Muscle layer of duodenum (tissue), 2 donors: ENCODE measurements around the gene PKHD1.

Source experiments
- H3K27ac ChIP-seq: one replicate; pipeline ENCODE4 v1.7.0; 2013; ENCODE audit warnings: mild to moderate bottlenecking, low read length
- H3K27me3 ChIP-seq: one replicate; pipeline ENCODE4 v1.7.0; 2013; ENCODE audit warnings: low read depth, mild to moderate bottlenecking, control low read depth, low read length
- H3K36me3 ChIP-seq, 2 donors: one replicate each; pipeline ENCODE4 v1.7.0; 2013; ENCODE audit warnings: low read length in 2 of 2, control low read depth in 1 of 2, mild to moderate bottlenecking in 1 of 2; ENCODE audit not compliant: insufficient read depth in 2 of 2, control insufficient read depth in 1 of 2
- H3K4me1 ChIP-seq, 2 donors: one replicate each; pipeline ENCODE4 v1.7.0; 2013; ENCODE audit warnings: low read length in 2 of 2, mild to moderate bottlenecking in 2 of 2, control low read depth in 1 of 2, moderate library complexity in 1 of 2; ENCODE audit not compliant: insufficient read depth in 2 of 2, control insufficient read depth in 1 of 2
- H3K4me3 ChIP-seq, 2 donors: one replicate each; pipeline ENCODE4 v1.7.0; 2013; ENCODE audit warnings: low read length in 2 of 2, low read depth in 1 of 2, mild to moderate bottlenecking in 1 of 2
- H3K9me3 ChIP-seq, 2 donors: one replicate each; pipeline ENCODE4 v1.7.0; 2013; ENCODE audit warnings: low read length in 2 of 2, control low read depth in 1 of 2, mild to moderate bottlenecking in 1 of 2; ENCODE audit not compliant: control insufficient read depth in 1 of 2
- donor health status: healthy.

Gene PKHD1

DNA sequence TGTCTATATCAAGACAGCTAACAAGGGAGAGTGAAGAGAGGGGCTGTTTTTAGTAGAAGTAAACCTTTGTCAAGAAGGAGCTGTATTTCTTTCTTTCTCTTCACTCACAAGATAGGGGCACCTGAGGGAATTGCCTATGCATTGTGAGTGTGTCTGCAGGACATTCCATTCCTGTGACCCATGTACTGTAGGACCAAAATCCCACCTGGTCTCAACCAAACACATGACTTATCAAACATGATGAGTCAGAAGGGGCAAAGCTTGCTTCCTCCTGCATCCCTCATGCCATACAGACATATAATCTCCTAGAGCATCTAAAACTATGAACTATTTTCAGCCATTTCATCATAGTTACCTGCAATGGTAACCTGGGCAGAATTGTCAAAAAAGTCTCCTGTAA lies 21.8 kb downstream of the PKHD1 start:
- Histone ChIP-seq H3K36me3 (no peaks in the 10 kb centered on the region), H3K4me1 (no peaks in the 10 kb centered on the region), H3K27me3 (no peaks in the 10 kb centered on the region), H3K9me3 (no peaks in the 10 kb centered on the region), H3K4me3 (no peak overlapping the region), H3K27ac (no peak overlapping the region)

DNA sequence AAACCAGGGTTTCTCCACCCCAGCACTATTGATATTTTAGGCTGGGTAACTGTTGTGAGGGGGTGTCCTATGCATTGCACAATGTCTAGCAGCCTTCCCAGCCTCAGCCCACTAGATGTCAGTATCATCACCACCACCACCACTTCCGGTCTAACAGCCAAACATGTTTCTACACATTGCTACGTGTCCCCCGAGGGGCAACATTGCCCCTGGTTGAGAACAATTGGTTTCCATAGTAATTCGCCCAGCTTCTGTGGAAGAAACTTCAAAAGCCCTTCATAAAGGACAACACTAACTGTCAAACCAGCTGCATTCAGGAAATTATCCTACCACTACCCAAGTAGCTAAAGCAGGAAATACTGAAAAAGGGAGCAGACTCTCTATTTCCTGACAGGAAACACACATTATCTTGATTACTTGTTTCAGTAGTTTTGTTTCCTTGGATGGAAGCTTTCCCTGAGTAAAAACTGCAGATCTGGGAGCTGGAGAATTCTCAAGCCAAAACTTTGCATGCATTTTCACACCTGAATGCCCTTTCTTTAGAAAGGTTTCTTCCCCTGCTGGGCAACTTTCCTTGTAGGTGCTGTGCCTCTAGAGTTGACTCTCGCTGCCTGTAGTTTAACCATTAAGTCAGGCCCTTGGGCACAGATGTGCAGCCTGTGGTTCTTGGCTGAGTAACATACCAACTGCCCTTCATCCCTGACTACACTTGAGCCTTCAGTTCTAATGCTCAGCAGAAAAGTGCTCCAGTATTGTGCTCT lies 23.6 kb downstream of the PKHD1 start:
- H3K27ac ChIP-seq = no peak overlapping the region

DNA sequence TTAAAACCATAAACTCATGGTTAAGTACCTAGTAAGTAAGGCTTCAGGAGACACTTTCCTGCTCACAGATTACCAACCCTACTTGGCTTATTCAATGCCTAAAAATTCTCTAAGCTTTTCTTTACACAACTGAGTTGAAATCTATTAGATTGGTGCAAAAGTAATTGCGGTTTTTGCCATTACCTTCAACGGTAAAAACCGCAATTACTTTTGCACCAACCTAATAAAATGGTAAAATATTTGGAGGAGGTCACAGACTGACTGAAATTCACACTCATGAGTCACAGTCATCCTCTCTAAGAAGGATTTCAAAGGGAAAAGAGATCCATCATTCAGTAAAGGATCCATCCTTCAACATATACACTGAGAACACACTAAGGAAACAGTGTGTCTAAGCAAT lies 25.9 kb downstream of the PKHD1 start:
- no peaks in the 10 kb centered on the region for H3K27me3 ChIP-seq
- no peaks in the 10 kb centered on the region for H3K9me3 ChIP-seq
- no peaks in the 10 kb centered on the region for H3K36me3 ChIP-seq
- no peak overlapping the region for H3K27ac ChIP-seq
- H3K4me1 ChIP-seq = no peaks in the 10 kb centered on the region
- no peak overlapping the region for H3K4me3 ChIP-seq

More for the DNA sequence above, 23.6 kb downstream of the PKHD1 start:
- no peaks in the 10 kb centered on the region for H3K4me1 ChIP-seq
- H3K4me3 ChIP-seq = no peak overlapping the region
- no peaks in the 10 kb centered on the region for H3K9me3 ChIP-seq
- H3K27me3 ChIP-seq = no peaks in the 10 kb centered on the region
- H3K36me3 ChIP-seq = no peaks in the 10 kb centered on the region

DNA sequence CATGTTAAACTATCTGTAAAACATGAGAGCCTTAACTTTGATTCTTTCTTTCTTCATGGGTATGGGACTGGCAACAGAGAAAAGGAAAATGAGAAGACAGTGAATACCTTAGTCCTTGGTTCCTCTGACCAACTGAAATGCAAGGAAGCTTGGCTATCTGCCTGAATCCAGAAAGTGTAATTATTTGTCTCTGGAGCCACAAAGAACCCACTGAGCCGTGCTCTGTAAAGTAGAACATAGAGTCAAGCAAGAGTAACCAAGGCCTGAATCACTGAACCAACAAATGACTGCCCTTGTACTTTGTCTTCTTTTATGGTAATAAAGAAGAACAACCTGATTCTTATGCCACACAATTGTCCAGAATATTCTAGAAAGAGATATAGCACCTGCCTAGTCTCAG lies 27.6 kb downstream of the PKHD1 start:
- no peak overlapping the region for H3K4me3 ChIP-seq
- H3K4me1 ChIP-seq = no peaks in the 10 kb centered on the region
- no peaks in the 10 kb centered on the region for H3K9me3 ChIP-seq
- no peak overlapping the region for H3K27ac ChIP-seq
- H3K36me3 ChIP-seq = no peaks in the 10 kb centered on the region
- H3K27me3 ChIP-seq = no peaks in the 10 kb centered on the region

DNA sequence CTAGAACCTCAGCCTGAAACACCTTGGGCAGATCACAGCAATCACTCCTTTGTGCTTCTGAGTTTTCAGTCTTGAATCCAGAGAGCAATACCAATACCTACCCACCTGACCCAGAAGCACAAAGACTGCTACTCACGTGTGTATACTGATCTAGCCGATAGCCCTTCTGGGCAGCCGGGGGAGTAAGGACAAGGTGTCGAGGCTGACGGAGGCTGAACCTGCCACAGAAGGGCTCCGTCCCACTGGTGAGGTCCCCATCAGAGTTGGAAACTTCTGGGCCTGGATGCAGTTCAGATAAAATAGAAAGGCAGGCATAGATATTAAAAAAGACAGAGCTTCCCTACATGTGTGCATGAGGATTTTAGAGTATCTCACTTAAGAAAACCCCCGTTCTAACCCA lies 32.0 kb downstream of the PKHD1 start:
- no peaks in the 10 kb centered on the region for H3K27me3 ChIP-seq
- no peak overlapping the region for H3K4me3 ChIP-seq
- no peaks in the 10 kb centered on the region for H3K9me3 ChIP-seq
- no peaks in the 10 kb centered on the region for H3K36me3 ChIP-seq
- no peak overlapping the region for H3K27ac ChIP-seq
- H3K4me1 ChIP-seq = no peaks in the 10 kb centered on the region

DNA sequence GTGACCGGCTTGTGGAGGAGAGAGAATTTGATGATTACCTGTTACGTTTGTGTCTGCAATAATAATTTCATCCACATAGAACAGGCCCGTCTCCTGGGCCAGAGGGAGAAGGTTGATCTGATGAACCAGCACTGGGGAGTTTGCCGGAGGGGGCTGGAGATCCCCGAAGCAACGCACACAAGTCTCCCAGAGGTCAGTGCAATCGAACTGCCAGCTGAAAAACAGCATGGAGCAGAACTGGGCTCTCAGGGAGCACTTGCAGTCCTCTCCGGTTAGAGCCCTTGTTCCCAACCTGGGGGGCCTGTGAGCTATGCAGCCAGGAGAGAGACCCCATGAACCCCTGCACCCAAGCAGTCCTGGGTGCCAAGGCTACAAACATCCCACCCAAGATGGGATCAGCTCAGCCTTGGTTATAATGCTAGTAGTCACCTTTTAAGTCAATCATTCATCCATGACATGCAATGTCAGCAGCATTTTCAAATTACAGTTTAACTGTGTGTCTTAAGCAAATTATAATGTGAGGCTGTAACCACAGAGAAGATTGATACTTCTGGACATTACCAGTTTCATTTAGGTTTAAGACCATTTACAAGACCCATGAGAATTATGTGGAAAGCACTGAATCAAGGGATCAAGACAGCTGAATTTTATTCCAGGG lies 34.2 kb downstream of the PKHD1 start:
- no peak overlapping the region for H3K4me3 ChIP-seq
- H3K36me3 ChIP-seq = no peaks in the 10 kb centered on the region
- H3K9me3 ChIP-seq = no peaks in the 10 kb centered on the region
- no peaks in the 10 kb centered on the region for H3K4me1 ChIP-seq
- H3K27ac ChIP-seq = no peak overlapping the region
- H3K27me3 ChIP-seq = no peaks in the 10 kb centered on the region

DNA sequence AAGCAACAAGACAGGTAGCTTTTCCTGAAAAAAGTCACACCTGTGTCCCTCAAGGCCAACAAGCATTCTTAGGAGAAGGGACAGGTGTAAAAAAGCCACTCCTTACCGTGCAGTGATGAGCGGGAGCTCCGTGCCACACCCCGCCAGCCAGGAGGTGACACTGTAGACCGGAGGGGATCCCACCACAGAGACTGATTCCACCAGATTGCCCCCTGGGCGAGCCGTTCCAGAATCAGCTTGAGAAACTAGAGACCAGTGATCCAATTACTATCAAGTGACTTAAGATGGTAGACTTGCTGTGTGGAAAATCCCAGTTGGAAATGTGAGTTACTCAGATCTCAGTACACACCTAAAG lies 37.4 kb downstream of the PKHD1 start:
- Histone ChIP-seq H3K4me1 (no peaks in the 10 kb centered on the region), H3K4me3 (no peak overlapping the region), H3K9me3 (no peaks in the 10 kb centered on the region), H3K27me3 (no peaks in the 10 kb centered on the region), H3K36me3 (no peaks in the 10 kb centered on the region), H3K27ac (no peak overlapping the region)

DNA sequence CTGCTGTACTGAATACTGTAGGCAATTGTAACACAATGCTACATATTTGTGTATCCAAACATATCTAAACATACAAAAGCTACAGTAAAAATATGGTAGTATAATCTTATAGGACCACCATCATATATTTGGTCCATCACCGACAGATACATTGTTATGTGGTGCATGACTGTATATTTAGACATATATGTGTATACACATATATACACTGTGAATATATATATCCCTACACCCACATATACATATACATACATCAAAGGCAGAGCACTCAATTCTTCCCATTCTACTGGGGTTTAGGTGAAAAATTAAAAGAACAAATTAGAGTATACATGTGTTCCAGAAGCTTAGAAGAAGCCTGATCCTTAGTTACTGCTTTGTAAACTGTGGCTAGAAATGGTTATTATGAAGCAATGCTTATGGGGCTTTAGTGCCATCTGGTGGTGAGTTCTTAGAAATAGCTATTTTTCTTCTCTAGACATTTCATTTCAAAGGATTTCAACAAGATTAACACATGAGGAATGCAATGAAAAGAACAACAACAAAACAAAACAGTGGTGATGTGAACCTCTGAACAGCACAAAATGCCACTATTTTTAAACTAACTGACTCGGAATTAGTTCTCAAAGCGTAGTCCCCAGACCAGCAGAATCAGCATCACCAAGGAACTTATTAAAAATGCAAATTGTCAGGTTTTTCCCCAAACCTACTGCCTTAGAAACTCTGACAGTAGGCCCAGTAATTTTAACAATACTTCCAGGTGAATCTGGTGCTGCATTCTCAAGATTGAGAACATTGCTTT lies 38.0 kb downstream of the PKHD1 start:
- no peak overlapping the region for H3K27ac ChIP-seq
- H3K27me3 ChIP-seq = no peaks in the 10 kb centered on the region
- H3K9me3 ChIP-seq = no peaks in the 10 kb centered on the region
- no peak overlapping the region for H3K4me3 ChIP-seq
- no peaks in the 10 kb centered on the region for H3K4me1 ChIP-seq
- H3K36me3 ChIP-seq = no peaks in the 10 kb centered on the region

DNA sequence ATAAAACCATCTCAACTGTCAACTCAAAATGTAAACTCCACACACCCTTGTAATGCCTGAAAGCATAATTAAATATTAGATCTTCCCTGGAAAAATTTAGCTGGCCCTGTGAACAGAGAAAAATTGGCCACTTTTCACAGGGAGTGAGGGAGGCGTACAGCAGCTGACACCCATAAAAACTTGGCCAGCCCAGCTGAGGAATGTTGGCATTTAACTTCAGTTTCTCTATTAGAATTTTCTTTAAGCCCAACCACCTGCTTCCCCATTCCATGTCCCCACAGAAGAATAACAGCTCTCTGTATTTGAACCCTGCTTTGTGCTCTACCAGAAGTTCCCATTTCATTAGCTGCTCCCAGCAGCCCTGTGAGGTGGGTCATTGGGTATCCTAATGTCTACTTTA lies 41.0 kb downstream of the PKHD1 start:
- H3K27me3 ChIP-seq = no peaks in the 10 kb centered on the region
- no peaks in the 10 kb centered on the region for H3K36me3 ChIP-seq
- no peak overlapping the region for H3K4me3 ChIP-seq
- no peaks in the 10 kb centered on the region for H3K9me3 ChIP-seq
- H3K4me1 ChIP-seq = no peaks in the 10 kb centered on the region
- no peak overlapping the region for H3K27ac ChIP-seq

DNA sequence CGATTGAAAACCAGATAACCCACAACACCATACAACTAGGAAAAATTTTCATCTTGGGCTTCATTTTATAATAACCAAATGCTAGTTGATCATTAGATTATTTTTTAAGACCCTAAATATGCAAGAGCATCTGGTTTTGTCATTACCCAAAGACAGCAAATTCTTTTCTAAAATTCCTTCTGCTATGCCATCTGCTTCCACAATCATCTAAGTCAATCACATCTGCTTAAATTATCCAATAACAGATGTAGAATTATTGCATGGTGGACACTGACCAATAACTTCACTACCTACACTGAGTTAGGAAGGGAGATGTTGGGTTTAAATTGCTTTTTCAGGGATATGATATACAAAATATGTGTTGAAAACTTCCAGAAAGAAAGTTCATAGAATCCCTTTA lies 41.9 kb downstream of the PKHD1 start:
- no peaks in the 10 kb centered on the region for H3K27me3 ChIP-seq
- H3K4me1 ChIP-seq = no peaks in the 10 kb centered on the region
- H3K9me3 ChIP-seq = no peaks in the 10 kb centered on the region
- no peaks in the 10 kb centered on the region for H3K36me3 ChIP-seq
- no peak overlapping the region for H3K27ac ChIP-seq
- H3K4me3 ChIP-seq = no peak overlapping the region

DNA sequence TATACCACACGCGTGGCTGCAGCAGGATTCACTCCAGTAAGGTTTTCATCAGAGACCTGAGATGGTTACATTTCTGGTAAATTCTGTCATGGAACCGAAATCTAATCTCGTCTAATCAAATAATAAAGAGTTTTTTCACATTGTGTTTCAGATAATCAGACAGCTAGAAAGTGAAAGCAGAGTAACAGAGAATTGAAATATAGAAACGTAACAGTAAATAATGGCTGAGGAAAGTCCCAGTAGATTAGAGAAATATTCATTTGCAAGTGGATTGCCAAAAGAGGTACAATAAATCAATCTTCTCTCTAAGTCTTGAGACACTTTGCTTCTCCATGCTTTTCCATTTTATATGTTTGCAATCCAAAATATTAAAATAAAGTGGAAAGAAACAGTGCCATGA lies 42.4 kb downstream of the PKHD1 start:
- Histone ChIP-seq H3K4me1 (no peaks in the 10 kb centered on the region), H3K36me3 (no peaks in the 10 kb centered on the region), H3K4me3 (no peak overlapping the region), H3K9me3 (no peaks in the 10 kb centered on the region), H3K27me3 (no peaks in the 10 kb centered on the region), H3K27ac (no peak overlapping the region)
